Peyer's patch (tissue), 4 donors: ENCODE results near the gene PPARA.

Experiments used
- CTCF ChIP-seq, 6 experiments: fragments of 450-650 bp in 4 of 6; fragments of 200-600 bp in 2 of 6; sonication (generic) in 1 of 6; IDR thresholded peaks; one replicate each; pipeline ENCODE4 v1.5.1; 2017 to 2019; ENCODE audit warnings: antibody characterized with exemption in 6 of 6, mild to moderate bottlenecking in 3 of 6, moderate library complexity in 1 of 6
- POLR2A ChIP-seq, 2 donors: fragments of 450-650 bp; IDR thresholded peaks; one replicate each; pipeline ENCODE4 v1.5.1; 2017; ENCODE audit warnings: antibody characterized with exemption in 2 of 2, mild to moderate bottlenecking in 2 of 2, moderate library complexity in 2 of 2

- TF ChIP-seq POLR2A (IDR thresholded peaks at IDR 0.05) = no peak
- TF ChIP-seq CTCF (IDR thresholded peaks at IDR 0.05) = no peak
Observed at GRCh38 chr22:46159212-46159611, 8.9 kb downstream of the PPARA start.
